SKM-1 treated with dmso at 0.1 percent for 144 hours (cell line): ENCODE results near the gene PDXDC1.
"Not testable (repeated sequence)": the region's sequence is repeated elsewhere in the genome, so short reads cannot be mapped to it uniquely, and the experiment has no call there.

Source experiments
- DNase-seq: peaks from one replicate; lab custom pipeline; 2025; ENCODE audit not compliant: unreplicated experiment; lab: John Stamatoyannopoulos, UW

Gene PDXDC1

DNA sequence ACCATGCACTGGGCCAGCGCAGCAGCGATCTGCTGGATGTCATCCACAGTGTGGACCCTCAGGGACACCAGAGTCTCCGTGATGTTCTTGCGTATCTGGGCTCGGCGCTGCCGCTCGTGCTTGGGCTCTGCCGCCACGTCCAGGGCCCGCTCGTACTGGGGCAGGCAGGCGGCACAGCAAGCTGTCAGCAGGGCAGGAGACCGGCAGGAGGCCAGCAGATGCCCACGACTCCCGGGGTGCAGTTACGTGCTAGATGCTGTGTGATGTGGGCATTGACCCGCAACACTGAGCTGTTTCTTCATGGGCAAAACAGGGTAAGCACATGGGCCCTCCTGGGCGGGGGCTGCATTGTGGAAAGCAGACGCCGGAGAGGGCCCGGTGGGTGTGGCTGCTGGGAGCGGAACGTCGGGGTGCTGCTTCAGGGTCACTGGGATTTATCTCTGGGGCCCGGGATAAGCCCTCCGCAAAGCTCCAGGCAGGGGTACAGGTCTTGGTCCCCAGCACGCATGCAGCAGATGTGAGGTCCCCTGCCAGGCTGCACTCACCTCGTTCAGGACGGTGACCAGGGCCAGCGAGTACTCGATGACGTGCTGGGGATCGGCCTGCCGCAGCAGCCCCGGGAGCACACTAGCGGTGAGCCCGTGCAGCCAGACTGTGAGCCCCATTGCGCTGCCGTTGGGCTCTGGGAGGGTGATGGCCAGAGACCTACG, 158.0 kb downstream of the PDXDC1 start:
- DNase-seq, result not testable (repeated sequence)

DNA sequence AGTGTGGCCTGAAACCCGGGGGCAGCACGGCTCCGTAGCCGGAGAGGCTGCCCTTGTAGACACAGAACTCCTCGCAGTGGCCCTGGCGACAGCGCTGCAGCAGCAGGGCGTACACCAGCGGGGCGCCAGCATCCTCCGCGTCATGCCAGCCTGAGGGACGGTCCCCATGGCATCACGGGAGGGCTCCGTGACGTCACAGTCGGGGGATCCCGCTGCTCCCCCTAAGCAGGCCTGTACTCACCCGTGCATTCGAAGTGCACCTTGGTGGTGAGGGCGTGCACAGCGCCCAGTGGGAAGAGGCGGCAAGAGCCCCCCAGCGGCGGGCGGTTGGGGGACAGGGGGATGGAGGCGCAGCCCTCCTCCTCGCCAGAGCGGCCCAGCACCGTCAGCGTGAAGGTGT, 158.7 kb downstream of the PDXDC1 start:
- DNase-seq, result not testable (repeated sequence)

DNA sequence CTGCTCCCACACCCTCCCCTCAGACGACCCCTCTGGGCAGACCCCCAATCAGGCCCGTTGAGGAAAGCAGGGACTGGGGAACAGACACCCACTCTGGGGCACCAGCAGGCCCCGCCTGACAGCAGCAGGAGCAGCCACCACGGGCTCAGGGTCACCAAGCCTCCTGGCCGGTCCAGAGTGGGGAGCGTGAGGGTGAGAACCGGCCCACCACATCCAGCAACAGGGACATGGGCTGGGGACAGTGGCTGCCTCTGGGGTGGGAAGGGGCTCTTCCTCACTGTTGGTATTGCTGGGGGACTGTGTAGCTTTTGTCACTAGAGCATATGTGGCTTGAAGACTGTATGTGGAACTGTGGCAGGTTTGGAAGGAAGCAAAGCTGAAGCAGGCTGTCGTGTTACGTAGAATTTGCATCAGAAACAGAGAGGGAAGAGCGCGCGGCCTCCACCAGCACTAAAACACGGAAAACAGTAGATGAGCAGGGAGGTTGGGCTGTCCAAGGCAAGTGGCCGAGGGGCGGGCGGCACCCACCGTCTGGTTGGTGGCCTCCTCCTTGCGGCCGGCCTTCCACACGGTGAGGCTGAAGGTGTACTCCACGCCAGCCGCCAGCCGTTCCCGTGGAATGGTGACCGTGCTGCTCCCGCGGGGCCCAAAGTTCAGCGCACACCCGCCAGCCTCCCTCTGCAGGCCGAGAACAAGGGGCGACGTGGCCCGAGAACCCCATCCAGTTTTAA, 160.1 kb downstream of the PDXDC1 start:
- DNase-seq, result not testable (repeated sequence)

DNA sequence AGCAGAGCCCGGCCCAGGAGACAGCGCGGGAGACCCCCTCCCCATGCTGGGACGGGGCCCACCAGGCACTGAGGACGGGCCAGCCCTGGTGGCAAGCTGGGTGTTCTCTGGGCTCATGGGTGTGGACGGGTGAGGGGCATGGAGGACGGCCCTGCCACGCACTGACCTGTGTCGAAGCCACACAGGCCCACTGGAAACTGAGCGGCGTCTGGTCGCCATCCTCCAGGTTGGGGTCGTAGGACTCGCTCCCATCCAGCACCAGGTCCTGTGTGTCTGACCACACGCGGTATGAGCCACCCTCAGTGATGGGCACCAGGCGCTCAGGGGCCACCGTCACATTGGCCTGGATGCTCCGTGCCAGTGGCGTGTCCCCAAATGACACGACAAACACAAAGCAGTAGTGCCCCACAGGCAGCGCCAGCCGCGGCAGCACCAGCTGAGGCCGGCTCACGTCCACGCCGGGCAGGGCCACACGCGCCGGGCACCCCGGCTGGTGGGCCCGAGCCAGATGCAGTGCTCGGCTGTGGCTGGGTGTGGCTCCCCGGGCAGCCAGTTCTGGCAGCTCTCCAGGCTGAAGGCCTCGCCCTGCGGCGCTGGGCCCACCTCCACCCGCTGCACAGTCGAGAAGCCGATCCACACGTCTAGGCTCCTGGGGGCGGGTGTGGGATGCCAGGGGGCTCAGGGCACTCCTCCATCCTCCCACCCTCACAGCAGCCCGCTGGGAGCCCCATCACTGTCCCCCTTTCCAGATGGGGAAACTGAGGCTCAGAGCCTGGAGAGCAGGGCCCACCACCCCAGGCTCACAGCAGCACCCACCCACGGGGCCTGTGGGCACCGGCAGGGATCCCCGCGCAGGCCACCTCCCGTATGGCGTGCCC, 160.9 kb downstream of the PDXDC1 start:
- not testable (repeated sequence) for DNase-seq

DNA sequence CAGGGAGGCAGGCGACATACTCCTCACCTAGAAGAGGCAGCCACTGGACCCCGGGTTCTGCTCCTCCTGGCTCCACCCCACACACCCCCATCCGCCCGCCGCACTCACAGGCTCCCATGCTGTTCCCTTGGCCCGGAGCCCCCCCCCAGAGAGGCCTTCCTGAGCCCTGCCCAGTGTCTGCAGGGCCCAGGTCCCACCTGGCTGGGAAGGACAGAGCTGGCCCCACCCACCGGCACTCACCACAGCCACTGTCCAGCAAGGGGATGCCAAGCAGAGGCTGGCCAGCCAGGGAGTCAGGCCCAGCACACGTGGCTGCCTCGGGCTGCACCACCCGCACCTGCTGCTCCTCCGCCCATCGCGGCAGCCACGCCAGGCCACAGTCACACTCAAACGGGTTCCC, 162.7 kb downstream of the PDXDC1 start:
- DNase-seq, result not testable (repeated sequence)

DNA sequence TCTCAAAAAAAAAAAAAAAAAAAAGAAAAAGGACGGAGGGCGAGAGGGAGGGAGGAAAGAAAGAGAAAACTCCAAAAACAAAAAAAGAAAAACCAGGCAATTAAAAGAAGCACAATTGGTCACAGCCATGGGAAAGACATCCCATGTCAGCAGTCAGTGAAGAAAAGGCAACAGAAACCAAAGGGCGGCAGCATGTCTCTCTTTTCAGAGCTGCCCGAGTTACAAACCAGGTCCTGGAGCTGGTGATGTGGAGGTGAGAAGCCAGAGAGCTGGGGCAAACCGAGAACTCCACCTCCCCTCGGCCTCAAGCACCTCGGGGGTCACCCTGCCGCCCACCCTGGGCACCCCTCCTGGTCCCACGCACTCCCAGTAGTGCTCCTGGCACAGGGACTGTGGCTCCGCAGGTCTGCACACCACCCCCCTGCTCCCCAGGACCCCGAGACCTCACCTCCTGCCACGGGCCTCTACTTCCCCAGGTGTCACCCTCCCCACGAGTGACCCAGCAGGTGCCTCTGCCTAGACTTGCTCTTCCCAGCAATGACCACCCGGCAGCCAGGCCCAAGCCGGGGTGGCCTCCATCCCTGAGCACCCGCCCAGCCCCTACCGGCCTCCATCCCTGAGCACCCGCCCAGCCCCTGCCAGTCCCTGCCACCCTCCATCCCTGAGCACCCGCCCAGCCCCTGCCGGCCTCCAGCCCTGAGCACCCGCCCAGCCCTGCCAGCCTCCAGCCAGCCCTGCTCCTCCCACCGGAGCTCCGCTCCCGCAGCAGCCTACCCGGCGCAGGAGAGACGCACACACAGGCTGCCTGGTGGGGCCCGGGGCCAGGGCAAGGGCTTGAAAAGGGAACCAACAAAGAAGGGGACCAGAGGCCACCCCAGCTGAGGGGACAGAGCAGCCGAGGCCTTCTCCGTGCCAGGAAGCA, 165.9 kb downstream of the PDXDC1 start:
- not testable (repeated sequence) for DNase-seq

DNA sequence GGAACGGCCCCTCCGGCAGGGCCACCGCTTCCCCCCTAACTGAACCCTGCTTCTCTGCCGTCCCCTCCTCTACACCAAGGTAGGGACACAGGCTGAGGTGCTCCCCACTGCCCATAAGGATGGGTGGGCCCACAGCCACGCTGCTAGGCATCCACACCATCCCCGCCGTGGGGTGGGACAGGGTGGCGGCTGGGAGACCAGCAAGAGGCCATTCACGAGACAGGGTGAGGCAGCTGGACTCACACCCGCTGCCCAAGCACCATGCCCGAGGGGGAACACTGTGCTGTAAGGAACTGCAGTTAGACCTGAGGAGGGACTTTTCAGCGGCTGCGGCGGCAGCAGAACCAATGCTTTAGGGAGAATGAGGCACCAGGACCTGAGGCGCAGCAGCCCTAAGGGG, 166.8 kb downstream of the PDXDC1 start:
- no peak for DNase-seq

DNA sequence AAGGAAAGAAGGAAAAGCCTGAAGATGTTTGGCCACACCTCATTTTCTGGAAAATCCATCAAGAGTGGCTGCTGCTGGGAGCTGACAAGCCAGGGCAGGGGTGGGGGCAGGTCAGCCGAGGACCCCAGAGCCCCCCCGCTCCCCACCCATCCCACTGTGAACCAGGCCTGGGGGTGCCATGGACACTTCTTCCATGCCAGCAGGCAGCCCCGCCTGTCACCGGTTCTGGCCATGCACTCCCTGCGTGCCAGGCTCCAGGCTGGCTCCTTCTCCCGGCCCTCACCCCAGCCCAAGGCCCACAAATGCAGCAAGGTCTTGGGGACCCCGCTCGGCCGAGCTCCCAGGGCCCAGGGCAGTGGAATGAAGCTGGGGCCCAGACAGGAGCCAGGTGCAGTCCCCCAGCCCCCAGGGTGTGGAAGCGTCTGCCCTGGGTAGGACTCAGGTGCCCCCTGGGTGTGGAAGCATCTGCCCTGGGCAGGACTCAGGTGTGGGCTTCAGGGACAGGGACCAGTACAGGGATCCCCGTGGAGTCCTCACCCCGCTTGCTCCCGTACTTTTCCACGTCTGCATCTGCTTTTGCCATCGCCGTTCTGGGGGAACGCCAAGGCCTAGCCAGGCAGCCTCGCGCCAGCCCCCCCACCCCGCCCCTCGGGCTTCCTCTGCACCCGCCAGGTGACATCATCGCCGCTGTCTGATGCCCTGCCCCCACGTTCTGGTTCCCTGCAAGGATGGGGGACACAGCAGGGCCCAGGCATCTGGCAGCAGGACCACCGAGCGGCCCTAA, 167.5 kb downstream of the PDXDC1 start:
- DNase-seq, result not testable (repeated sequence)

DNA sequence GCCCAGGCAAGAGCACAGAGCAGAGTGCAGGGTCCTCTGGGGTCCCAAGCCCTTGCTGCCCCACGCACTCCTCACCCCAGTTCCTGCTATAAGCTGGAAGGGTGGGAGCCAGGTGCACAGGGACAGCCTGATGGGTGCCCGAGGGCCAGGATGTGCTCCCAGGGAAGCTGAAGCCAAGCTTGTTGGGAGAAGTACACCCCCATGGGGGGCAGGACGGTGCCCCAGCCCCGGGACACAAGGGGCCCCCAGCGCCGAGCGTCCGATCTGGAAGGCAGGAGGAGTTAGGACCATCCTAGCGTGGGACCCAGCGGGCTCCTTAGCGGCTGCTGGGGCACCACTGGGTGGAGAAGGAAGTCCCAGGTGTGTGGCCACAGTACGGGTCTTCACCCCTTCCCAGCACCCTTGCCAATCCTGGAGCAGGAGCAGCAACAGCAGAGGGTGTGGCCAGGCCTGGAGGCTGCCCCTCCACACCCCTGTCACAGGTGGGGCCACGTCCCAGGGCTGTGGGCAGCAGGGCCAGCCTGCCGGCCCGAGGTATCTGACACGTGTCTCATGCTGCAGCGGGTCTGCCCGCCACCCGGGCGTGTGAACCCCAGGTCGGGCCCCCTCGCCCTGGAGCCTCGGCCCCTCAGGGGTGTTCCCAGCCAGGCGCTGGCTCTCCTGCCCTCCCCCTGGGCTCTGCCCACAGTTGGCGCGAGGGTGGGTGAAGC, 168.2 kb downstream of the PDXDC1 start:
- not testable (repeated sequence) for DNase-seq

DNA sequence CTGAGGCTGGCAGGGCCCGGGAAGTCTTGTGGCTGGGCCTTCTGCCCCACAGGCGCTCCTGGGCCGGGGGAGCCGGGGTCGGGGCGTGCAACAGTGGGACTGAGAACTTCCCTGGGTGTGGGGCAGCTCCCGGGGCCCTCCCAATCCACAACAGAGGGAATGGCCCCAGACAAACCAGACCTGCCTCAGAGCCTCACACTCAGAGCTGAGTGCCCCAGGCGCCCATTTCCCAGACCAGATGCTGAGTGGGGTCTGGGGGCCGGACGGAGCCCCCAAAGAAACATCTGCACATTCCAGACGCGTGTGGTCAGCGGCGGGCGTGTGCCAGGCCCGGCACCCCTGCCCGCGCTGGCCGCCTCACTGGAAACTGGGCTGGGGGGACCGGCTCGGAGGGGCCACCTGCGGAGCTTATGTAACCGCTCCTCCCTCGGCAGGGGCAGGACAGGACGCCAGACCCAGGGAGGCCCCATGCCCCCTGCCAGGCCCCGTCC, 168.8 kb downstream of the PDXDC1 start:
- DNase-seq, result not testable (repeated sequence)

DNA sequence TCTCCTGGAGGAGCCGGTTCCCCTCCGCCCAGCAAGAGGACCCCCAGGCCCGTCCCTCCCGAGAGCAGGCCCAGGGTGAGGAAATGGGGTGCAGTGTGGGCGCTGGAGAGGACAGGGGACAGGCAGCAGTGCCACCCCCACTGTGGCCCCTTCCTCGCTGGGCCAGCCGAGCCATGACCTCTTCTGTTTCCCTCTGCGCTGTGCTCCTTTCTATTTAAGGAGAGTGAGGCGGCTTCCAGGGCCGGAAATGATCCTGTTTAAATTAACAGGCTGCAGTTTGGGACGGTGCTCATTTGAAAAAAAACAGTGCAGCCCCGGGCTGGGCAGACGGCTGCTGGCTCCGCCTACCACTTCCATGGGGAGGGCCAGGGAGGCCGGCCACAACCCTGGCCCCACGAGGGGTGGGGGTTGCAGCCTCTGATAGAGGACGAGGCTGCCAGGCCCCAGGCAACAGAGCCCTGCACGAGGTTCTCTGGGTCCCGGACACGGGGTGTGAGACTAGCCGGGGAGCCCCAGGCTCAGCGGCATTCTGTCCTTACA, 169.3 kb downstream of the PDXDC1 start:
- DNase-seq, result not testable (repeated sequence)

DNA sequence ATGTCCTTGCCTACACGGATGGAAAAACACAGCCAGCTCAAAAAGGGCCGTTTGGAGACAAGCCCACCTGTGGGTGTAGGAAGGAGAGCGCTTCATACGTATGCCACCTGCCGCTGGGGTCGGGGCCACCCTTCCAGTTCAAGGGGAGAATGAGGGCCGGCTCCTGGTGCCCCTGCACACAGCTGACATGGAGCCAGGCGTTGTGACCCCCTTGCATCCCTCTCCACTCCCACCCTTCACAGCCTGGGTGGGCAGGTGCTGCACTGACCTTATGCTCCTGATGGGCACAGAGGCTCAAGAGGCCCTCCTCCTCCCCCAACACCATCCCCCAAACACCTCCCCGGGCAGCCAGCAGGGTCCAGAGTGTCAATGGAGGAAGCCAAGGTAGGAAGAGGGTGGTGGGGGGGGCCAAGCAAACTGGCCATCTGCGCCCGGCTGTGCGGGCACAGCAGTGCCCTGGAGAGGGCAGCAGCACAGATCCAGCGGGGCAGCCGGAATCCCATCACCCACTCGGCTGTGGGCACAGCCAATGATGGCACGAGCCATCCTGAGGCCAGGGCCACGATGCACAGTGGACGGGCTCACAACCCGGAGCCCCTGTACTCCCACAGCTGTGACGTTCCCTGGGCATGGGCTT, 170.1 kb downstream of the PDXDC1 start:
- not testable (repeated sequence) for DNase-seq

DNA sequence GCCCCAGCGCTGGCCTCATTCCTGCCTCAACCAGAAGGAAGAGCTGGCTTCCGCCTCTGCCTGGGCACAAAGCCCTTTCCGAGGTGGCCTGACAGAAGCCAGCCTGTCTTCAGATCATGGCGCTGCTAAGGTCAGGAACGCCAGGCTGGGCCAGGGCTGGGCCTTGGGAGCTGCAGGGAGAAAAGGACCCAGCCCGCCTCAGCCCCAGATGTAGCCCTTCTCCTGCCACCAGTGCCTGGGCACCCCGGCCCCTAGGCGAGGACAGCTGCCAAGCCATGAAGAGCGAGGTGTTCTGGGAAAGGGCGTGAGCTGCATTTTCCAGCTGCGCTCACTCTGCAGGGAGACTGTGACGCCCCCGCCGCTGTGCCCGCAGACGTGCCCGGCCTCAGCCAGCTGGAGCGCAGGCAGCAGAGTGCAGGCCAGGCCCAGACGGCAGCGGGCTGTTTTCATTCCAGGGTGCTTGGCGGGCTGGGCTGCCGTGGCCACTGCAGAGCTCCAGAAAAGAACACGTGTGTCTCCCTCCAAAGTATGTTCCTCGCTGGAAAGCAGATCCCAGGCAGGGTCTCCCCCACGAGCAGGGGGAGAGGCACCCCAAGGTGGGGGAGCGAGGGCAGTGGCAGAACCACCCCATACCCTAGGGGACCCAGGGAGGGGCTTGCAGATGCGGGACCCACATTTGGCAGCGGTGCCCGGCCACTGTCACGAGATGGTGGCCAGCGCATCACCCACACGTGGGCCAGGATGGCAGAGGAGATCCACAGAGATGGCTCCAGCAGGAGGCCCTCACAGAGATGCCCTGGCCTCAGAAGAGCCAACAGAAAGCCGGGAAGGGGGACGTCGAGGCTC, 170.8 kb downstream of the PDXDC1 start:
- not testable (repeated sequence) for DNase-seq

DNA sequence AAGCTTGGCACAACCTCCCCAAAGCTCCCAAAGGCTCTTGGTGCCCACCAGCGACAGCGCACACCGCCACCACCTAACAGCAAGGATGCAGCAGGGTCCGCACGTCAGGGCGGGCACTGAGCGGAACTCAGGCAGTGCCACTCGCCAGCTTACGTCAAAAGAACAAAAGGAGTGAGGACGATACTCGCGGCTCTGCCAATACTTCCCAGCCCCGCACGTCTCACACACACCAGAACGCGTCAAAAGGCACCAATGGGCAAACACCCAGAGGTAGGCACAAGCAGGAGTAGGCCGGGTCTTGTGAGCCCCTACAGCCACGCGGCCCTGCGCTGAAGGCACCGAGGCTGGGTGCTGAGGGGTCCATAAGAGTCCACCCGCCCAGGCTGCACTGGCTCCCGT, 171.4 kb downstream of the PDXDC1 start:
- not testable (repeated sequence) for DNase-seq

DNA sequence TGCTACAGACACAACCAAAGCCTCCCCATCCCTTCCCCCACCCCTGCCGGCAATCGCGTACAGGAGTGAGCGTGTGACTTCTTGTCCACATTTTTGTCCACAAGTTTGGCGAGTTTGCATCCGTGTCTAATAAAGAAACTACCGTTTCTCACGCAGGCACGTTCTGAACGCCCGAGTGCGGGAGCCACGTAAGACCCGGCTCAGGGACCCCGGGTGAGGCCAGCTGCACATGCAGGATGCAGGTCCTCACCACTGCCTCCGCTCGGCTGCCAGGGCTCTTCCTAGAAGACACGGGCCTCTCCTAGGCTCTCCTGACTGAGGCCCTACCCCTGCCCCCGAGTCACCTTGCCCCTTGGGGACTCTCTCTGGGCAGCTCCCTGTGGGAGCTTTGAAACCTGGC, 174.0 kb downstream of the PDXDC1 start:
- not testable (repeated sequence) for DNase-seq

DNA sequence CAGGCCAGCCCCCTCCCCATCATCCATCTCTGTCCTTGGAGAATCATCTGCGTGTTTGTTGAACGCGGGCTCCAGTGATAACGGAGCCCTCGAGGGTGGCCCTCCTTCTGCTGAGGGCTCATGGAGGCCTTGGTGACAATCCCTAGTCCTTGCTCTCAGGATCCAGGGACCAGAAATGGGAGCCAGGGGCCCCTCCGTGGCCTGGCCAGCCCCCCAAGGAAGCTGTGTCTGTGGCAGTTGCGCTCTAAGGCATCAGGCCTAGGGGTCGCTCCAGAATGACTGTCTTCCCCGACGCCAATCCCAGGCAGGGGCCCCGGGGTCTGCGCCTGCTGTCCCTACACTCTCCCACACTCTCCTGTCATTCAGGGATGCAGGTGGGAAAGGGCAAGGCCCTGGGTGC, 174.4 kb downstream of the PDXDC1 start:
- DNase-seq, result not testable (repeated sequence)

DNA sequence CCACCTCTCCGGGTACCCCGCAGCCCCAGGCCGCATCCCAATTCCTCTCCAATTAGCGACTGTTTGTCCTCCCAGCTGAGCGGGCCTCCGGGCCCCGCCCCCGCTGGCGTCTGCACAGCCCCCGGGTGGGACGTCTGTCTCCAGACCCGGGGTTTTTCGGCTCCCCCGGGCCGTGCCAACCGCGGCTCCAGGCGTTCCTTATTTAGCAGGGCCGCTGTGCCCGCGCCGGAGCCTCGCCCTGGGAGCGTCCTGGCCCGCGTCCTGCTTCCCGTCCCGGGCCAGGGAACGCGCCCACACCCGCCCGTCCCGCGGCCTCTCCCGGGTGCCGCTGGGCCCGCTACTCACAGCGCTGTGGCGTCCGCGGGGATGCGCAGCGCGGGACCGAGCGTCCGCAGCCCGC, 179.2 kb downstream of the PDXDC1 start:
- not testable (repeated sequence) for DNase-seq
